Fibroblast of the conjunctiva (primary cell): ENCODE measurements around the gene OSBP.
"Not testable (repeated sequence)": the region's sequence is repeated elsewhere in the genome, so short reads cannot be mapped to it uniquely, and the experiment has no call there.

Source experiments
- DNase-seq: peaks from one replicate; pipeline ENCODE4 v3.0.0-alpha.2; 2010; ENCODE audit warnings: low read depth

The OSBP gene

GRCh38 chr11:59553323-59553722 lies 62.3 kb downstream of the OSBP start:
- DNase-seq: no peak

GRCh38 chr11:59552844-59553243 lies 62.7 kb downstream of the OSBP start:
- DNase-seq: no peak

- peak; percentile 91 for DNase-seq
Observed at GRCh38 chr11:59551659-59552521, 63.7 kb downstream of the OSBP start.

GRCh38 chr11:59550842-59551658 lies 64.5 kb downstream of the OSBP start:
- peak; percentile 92 for DNase-seq

GRCh38 chr11:59550368-59550841 lies 65.2 kb downstream of the OSBP start:
- peak; percentile 92 for DNase-seq

GRCh38 chr11:59548309-59548656 lies 67.3 kb downstream of the OSBP start:
- no peak for DNase-seq

GRCh38 chr11:59547605-59548308 lies 67.8 kb downstream of the OSBP start:
- DNase-seq: not testable (repeated sequence)

- peak; percentile 79 for DNase-seq
Observed at GRCh38 chr11:59545179-59546020, 70.2 kb downstream of the OSBP start.

- no peak for DNase-seq
Observed at GRCh38 chr11:59544869-59545178, 70.8 kb downstream of the OSBP start.

GRCh38 chr11:59543713-59544112 lies 71.9 kb downstream of the OSBP start:
- DNase-seq: not testable (repeated sequence)

GRCh38 chr11:59542142-59542810 lies 73.3 kb downstream of the OSBP start:
- no peak for DNase-seq

- DNase-seq: no peak
Observed at GRCh38 chr11:59534676-59535075, 80.9 kb downstream of the OSBP start.

GRCh38 chr11:59532620-59533019 lies 83.0 kb downstream of the OSBP start:
- no peak for DNase-seq

GRCh38 chr11:59528711-59529110 lies 86.9 kb downstream of the OSBP start:
- DNase-seq: no peak
